ENCODE results near the gene ZBTB42.

GRCh38 chr14:104852280-104852663 lies 51.4 kb downstream of the ZBTB42 start:
- no peak for TF ChIP-seq POLR2A (IDR thresholded peaks at IDR 0.05)
- no peak for TF ChIP-seq CTCF (IDR thresholded peaks at IDR 0.05)

Data from transverse colon (tissue), 3 donors.